Umbilical cord (tissue), 2 donors: ENCODE data around the gene PRPF18. TPM values are rescaled to one million over a fixed set of nuclear protein-coding genes. Genes with fewer than 3 reads are reported as not detected.
"Not testable (repeated sequence)": the region's sequence is repeated elsewhere in the genome, so short reads cannot be mapped to it uniquely, and the experiment has no call there.

Experiments
- DNase-seq: peaks from one replicate; pipeline ENCODE4 v3.0.0-alpha.2; 2015; ENCODE audit warnings: low spot score
- total RNA-seq: library from RNA; depleted of rRNA; stranded (reverse); fragments of >200 nt; gene quantifications from one replicate; pipeline ENCODE4 v1.2.3, GENCODE V29; 2014; ENCODE audit warnings: low replicate concordance; ENCODE audit not compliant: insufficient read depth

Gene PRPF18, protein sequence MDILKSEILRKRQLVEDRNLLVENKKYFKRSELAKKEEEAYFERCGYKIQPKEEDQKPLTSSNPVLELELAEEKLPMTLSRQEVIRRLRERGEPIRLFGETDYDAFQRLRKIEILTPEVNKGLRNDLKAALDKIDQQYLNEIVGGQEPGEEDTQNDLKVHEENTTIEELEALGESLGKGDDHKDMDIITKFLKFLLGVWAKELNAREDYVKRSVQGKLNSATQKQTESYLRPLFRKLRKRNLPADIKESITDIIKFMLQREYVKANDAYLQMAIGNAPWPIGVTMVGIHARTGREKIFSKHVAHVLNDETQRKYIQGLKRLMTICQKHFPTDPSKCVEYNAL
- total RNA-seq = 46.0 TPM

GRCh38 chr10:13586676-13587355, at the start of gene PRPF18:
PRPF18 (plus strand) TSS chr10:13586965; CDS start chr10:13587087, 122 bp downstream.
- DNase-seq = peak; percentile 94

DNA sequence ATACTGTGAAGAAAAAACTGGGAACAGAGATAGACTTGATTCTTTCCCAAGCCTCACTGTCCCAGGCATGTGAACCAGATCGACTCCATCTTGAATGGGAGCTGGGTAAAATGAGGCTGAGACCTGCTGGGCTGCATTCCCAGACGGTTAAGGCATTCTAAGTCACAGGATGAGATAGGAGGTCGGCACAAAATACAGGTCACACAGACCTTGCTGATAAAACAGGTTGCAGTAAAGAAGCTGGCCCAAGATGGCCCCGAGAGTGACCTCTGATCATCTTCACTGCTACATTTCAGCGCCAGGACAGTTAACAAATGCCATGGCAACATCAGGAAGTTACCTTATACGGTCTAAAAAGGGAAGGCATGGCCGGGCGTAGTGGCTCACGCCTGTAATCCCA, 48.8 kb upstream of the PRPF18 start:
- not testable (repeated sequence) for DNase-seq

GRCh38 chr10:13542533-13542932, 44.2 kb upstream of the PRPF18 start:
- DNase-seq = no peak

GRCh38 chr10:13550802-13551201, 36.0 kb upstream of the PRPF18 start:
- DNase-seq = no peak

GRCh38 chr10:13555884-13556510, 30.8 kb upstream of the PRPF18 start:
- DNase-seq = no peak

DNA sequence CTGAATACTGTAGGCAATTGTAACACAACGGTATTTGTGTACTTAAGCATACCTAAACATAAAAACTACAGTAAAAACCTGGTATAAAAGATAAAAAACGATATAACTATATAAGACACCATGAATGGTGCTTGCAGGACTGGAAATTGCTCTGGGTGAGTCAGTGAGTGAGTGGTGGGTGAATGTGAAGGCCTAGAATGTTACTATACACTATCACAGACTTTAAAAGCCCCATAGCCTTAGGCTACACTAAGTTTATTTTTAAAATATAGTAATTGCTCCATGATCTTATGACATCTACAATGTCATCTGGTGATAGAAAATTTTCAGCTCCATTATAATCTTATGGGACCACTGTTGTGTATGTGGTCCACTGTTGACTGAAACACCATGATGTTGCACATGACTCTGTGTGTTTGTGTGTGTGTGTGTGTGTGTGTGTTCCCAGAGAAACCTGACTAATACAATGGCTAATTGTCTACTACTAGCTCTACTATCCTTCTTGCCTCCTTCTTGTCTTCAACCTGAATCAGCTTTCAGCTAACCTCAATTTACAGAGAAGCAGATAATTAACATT, 27.6 kb upstream of the PRPF18 start:
- DNase-seq = no peak

DNA sequence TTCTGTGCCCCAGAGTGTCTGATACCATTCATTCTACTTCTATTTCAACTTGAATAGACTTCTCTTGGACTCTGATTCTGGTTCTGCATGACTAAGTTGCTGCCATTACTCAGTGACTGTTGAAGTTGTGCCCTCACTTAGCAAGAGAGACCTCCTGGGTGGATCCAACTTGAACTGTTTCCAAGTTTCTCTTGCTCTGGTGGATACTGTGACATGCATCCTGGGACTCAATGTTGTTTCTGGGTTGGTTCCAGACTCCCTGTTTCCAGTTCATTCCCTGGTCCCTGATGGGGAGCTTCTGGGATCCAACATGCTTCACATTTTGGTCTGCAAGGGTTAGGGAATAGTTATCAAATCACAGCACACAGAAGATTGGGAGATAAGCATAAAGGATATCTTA, 26.2 kb upstream of the PRPF18 start:
- no peak for DNase-seq

DNA sequence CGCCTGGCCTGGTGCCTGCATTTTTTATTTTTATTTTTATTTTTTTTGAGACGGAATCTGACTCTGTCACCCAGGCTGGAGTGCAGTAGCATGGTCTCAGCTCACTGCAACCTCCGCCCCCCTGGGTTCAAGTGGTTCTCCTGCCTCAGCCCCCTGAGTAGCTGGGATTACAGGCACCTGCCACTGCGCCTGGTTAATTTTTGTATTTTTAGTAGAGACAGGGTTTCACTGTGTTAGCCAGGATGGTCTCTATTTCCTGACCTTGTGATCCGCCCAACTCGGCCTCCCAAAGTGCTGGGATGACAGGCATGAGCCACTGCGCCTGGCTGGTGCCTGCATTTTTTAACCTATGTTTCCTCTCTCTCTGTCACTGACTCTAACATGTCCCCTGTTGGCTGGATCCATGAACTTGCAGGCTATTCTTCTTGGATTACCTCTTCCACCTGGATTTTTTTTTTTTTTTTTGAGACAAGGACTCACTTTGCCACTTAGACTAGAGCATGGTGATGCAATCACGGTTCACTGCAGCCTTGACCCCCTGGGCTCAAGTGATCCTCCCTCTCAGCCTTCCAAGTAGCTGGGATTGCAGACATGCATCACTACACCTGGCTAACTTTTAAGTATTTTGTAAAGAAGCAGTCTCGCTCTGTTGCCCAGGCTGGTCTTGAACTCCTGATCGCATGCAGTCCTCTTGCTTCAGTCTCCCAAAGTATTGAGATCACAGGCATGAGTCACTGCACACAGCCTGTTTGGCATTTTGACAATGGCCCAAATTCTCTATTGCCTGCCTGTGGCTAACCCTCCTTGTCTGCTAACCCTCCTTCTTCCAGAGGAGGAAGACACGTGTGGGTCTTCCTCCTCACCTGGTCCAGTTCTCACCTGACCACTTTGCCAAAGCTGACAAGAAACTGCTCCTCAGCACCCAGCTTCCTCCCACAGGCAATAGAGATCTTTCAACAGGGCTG, 23.0 kb upstream of the PRPF18 start:
- DNase-seq = no peak

- DNase-seq = no peak
Measured at GRCh38 chr10:13564576-13564975, 22.2 kb upstream of the PRPF18 start.

DNA sequence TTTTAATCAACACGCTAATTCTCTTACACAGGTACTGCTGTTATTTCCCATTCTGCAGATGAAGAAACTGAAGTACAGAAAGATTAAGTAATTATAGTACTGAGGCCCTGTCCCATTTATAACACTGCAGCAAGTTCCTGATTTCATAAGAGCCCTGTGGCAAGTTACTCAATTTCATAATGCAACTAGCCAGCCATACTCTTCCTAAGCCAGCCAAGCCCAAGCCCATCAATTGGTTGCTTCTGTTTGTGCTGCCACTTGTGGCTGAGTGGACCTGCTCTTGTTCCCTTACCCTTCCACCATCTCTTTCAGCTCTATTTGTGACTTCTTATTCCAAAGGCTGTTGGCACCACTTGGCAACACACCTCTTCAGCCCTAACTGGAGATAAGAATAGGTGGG, 19.7 kb upstream of the PRPF18 start:
- no peak for DNase-seq

DNA sequence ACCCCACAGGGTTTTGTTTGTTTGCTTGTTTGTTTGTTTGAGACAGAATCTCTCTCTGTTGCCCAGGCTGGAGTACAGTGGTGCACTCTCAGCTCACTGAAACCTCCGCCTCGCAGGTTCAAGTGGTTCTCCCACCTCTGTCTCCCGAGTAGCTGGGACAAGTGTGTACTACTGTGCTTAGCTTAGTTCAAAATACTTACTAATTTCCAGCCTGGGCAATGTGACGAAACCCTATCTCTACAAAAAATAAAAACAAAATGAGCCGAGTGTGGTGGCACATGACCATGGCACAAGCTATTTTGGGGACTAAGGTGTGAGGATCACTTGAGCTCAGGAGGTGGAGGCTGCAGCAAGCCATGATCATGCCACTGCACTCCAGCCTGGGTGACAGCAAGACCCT, 15.2 kb upstream of the PRPF18 start:
- DNase-seq = no peak

DNA sequence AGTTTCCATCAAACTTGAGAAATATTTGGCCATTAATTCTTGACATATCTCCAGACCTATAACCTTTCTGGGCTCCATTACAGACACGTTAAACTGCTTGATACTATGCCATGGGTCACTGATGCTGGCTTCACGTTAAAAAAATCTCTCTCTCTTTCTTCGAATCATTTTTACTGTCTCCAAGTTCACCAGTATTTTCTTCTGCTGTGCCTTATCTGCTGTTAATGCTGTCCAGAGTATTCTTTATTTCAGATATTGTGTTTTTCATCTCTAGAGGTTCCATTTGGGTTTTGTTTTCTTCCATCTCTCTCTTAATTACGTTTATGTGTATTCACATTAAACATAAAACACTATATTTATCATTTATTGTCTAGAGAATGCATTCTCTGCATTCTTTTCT, 12.8 kb upstream of the PRPF18 start:
- DNase-seq = no peak

GRCh38 chr10:13585195-13585751, 1.5 kb upstream of the PRPF18 start:
- no peak for DNase-seq

DNA sequence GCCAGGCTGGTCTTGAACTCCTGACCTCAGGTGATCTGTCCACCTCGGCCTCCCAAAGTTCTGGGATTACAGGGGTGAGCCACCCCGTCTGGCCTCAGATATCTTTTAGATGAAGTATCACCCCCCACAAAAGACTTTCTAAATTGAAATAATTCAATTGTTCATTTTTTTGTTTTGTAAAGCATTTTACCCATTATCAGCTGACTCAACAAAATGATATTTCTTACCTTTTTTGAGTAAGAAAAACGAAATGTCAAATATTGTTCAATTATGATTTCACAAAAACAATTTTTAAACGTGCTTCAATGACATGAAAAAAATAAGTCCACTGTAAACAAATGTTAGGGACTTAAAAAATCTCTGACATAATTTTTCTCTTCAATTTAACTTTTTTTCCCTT, 822 bp upstream of the PRPF18 start:
- DNase-seq = no peak

DNA sequence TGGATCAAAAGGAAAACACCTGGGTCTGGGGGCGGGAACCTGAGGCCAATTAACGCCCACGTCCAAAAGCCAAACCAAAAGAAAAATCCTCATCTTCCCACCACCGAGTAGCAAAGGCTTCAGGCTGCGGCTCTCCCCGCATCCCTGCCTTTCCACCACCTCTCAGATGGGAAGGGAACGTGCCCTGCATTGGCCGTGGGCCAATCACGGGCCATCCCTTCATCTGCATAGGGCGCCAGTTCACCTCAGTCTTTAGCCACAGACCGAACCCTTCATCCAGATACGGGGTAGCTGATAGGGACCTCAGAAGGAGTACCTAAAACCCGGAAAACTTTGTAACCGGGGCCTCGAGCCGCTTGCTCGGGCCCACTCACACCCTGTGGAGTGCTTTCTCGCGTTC, 626 bp downstream of the PRPF18 start:
- DNase-seq = no peak

- no peak for DNase-seq
Measured at GRCh38 chr10:13589316-13589715, 2.6 kb downstream of the PRPF18 start.

GRCh38 chr10:13590886-13591285, 4.1 kb downstream of the PRPF18 start:
- no peak for DNase-seq

DNA sequence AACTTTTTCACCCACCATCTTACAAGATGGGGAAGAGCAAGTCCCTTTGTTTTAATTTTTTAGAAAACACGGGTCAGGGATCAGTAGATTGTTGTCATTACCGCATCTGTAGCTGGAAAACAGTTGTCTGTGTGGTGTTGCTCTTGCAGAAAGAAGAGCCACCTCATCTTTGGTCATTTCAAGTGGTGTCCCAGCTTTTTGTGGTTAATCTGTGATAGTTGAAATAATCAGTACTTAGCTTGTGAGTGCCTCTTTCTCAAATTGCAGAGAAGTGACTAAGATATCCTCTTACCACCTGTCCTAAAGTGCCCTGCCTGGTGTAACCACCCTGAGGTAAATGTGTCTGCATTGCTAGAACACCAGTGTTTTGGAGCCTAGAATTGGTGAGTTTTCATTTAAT, 5.5 kb downstream of the PRPF18 start:
- no peak for DNase-seq

GRCh38 chr10:13593535-13593934, 6.8 kb downstream of the PRPF18 start:
- no peak for DNase-seq

DNA sequence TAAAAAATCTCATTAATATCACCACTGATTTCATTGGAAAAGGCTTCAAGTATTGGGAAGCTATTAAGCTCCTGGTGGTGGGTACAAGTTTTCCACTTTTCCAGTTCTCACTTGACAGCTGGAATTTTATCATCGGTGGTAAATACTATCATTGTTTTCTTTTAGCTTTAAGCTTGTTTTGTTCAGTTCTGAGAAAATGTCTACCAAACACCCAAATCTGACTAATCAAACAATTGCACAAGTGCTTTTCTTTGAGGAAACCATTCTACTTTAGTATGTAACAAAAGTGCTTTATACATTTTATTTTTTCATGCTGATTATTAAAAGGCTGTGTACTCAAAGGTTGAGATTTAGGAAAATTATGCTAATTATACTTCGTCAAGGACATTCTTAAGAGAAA, 7.9 kb downstream of the PRPF18 start:
- no peak for DNase-seq

GRCh38 chr10:13597909-13598308, 11.1 kb downstream of the PRPF18 start:
- DNase-seq = no peak
